BE2C (cell line): ENCODE results near the gene PPM1B.

Source experiments
- DNase-seq: peaks from one replicate; pipeline ENCODE4 v3.0.0-alpha.2; 2020
- H3K27me3 ChIP-seq: fragments of 250-450 bp; sonication (Bioruptor Pico); 2 replicates; pipeline ENCODE4 v1.5.1; 2020; ENCODE audit warnings: mild to moderate bottlenecking
- H3K36me3 ChIP-seq: fragments of 250-450 bp; sonication (Bioruptor Pico); 2 replicates; pipeline ENCODE4 v1.5.1; 2020; ENCODE audit warnings: mild to moderate bottlenecking
- H3K4me1 ChIP-seq: fragments of 250-450 bp; sonication (Bioruptor Pico); 2 replicates; pipeline ENCODE4 v1.5.1; 2020
- H3K4me3 ChIP-seq: 2 replicates; pipeline ENCODE4 v1.5.1; 2011; ENCODE audit warnings: low read depth, low read length
- H3K9me3 ChIP-seq: fragments of 250-450 bp; sonication (Bioruptor Pico); 2 replicates; pipeline ENCODE4 v1.5.1; 2020
- TF ChIP-seq, protein P1 (sequence below): IDR thresholded peaks from 2 replicates; pipeline ENCODE4 v1.5.1; 2012; ENCODE audit warnings: mild to moderate bottlenecking, low read depth, low read length

Gene PPM1B

DNA sequence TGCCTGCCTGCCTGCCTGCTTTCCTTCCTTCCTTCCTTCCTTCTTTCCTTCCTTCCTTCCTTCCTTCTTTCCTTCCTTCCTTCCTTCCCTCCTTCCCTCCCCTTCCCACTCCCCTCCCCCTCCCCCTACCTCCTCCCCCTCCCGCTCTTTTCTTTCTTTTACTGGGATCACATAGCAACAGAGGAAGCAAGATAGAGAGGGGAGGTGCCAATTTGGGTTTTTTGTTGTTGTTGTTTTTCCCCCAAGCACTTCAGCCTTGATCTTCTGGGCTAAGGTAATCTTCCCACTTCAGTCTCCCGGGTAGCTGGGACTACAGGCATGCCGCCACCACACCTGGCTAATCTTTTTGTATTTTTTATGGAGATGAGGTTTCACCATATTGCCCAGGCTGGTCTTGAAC is 20.0 kb downstream of the PPM1B start:
- TF ChIP-seq, protein P1, sequence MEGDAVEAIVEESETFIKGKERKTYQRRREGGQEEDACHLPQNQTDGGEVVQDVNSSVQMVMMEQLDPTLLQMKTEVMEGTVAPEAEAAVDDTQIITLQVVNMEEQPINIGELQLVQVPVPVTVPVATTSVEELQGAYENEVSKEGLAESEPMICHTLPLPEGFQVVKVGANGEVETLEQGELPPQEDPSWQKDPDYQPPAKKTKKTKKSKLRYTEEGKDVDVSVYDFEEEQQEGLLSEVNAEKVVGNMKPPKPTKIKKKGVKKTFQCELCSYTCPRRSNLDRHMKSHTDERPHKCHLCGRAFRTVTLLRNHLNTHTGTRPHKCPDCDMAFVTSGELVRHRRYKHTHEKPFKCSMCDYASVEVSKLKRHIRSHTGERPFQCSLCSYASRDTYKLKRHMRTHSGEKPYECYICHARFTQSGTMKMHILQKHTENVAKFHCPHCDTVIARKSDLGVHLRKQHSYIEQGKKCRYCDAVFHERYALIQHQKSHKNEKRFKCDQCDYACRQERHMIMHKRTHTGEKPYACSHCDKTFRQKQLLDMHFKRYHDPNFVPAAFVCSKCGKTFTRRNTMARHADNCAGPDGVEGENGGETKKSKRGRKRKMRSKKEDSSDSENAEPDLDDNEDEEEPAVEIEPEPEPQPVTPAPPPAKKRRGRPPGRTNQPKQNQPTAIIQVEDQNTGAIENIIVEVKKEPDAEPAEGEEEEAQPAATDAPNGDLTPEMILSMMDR, result no peak
- Histone ChIP-seq H3K9me3 (no peaks in the 10 kb centered on the region), H3K4me3 (no peak overlapping the region), H3K36me3 (no peaks in the 10 kb centered on the region), H3K27me3 (no peaks in the 10 kb centered on the region), H3K4me1 (no peaks in the 10 kb centered on the region)
- DNase-seq, result no peak

DNA sequence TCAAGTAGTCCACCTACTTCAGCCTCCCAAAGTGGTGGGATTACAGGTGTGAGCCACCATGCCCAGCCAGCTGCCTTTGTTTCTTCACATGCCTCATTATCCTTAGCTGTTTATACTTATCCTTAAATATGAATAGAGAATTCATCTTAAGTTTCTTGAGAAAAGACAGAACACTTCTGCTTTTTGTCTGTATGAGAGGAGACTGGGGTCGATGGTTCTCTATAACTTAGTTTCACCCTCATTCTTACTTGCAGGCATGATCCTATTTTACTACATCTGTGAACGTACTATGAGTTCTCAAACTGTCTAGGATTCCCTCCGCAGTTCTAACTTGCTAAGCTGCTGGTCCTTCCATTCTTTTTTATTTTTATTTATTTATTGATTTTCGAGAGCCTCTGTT is 20.4 kb downstream of the PPM1B start:
- H3K36me3 ChIP-seq, result no peaks in the 10 kb centered on the region
- H3K4me1 ChIP-seq, result no peaks in the 10 kb centered on the region
- no peak overlapping the region for H3K4me3 ChIP-seq
- no peaks in the 10 kb centered on the region for H3K27me3 ChIP-seq
- DNase-seq, result no peak
- H3K9me3 ChIP-seq, result no peaks in the 10 kb centered on the region
- TF ChIP-seq, protein P1, result no peak

DNA sequence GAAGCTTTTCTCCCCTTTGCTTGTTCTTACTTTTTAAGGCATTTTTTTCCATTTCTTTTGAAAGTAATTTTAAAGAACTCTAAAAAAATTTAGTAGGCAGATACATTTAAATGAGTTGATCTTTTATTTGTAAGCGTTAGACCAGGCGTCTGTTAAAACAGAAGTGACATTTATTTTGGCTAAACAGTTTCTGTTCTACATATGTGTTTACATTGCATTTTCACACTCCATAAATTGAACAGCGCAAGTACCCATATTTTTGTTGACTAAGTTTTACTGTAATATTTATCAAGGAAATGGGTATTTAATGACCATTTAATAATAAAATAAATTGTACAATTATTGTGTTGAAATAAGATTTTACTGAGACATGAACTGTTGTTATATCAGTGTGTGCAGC is 21.9 kb downstream of the PPM1B start:
- Histone ChIP-seq H3K27me3 (no peaks in the 10 kb centered on the region), H3K4me1 (no peaks in the 10 kb centered on the region), H3K9me3 (no peaks in the 10 kb centered on the region), H3K4me3 (no peak overlapping the region), H3K36me3 (no peaks in the 10 kb centered on the region)
- no peak for DNase-seq
- TF ChIP-seq, protein P1, result no peak

DNA sequence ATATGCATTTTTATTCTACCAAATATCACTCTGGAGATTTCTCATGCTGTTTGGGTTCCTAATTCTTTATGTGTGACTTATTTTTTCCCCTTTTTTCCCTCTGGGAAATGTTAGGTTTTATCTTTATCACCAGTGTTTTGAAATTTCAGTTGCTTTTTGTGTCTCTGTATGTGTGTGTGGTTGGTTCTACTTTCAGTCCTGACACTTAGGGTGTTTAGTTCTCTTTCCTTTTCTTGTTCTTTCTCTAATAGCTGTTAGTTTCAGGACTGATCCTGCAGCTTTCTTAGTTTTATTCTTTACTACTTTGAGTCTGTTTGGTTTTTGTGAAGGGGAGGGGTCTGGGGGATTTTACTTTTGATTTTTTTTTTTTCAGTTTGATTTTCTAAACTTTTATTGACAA is 23.1 kb downstream of the PPM1B start:
- Histone ChIP-seq H3K36me3 (no peaks in the 10 kb centered on the region), H3K4me1 (no peaks in the 10 kb centered on the region), H3K9me3 (no peaks in the 10 kb centered on the region), H3K4me3 (no peak overlapping the region), H3K27me3 (no peaks in the 10 kb centered on the region)
- TF ChIP-seq, protein P1, result no peak
- DNase-seq, result no peak

DNA sequence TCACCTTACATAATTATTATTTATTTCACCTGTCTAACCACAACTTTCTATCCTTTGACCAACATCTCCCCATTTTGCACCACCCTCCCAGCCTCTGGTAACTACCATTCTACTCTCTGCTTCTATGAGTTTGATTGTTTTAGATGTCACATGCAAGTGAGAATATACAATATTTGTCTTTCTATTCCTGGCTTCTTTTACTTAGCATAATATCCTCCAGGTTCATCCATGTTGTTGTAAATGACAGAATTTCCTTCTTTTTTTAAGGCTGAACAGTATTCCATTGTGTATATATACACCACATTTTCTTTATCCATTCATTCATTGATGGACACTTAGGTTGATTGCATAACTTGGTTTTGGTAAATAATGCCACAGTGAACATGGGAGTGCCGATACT is 24.0 kb downstream of the PPM1B start:
- no peak overlapping the region for H3K4me3 ChIP-seq
- H3K36me3 ChIP-seq, result no peaks in the 10 kb centered on the region
- H3K9me3 ChIP-seq, result no peaks in the 10 kb centered on the region
- no peaks in the 10 kb centered on the region for H3K4me1 ChIP-seq
- no peaks in the 10 kb centered on the region for H3K27me3 ChIP-seq
- TF ChIP-seq, protein P1, result no peak
- DNase-seq, result no peak

DNA sequence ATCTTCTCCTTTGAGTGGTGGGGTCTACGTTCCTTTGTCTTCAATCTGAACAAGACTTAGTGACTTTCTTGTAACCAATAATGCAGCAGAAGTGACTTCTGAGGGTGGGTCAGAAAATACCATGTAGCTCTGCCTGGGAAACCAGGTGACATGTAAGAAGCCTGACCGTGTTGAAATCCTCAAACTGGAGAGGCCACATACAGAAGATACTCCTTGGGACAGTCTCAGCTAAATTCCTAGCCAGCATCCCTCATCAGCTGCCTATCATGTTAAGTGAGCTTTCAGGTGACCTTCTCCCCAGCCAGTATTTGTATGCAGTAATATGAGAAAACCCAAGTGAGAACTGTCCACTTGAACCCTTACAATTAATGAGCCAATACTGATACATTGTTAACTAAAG is 27.0 kb downstream of the PPM1B start:
- no peaks in the 10 kb centered on the region for H3K27me3 ChIP-seq
- no peaks in the 10 kb centered on the region for H3K36me3 ChIP-seq
- no peak overlapping the region for H3K4me3 ChIP-seq
- no peak for DNase-seq
- TF ChIP-seq, protein P1, result no peak
- peaks cover 2% of the 10 kb centered on the region for H3K4me1 ChIP-seq
- no peaks in the 10 kb centered on the region for H3K9me3 ChIP-seq
